Measurements from ENCODE around the gene YWHAQ. TPM values are rescaled to one million over a fixed set of nuclear protein-coding genes. Genes with fewer than 3 reads are reported as not detected.
A peak's percentile ranks its signal among the peaks of the same experiment; 100 is the strongest.

YWHAQ gene
- polyA plus RNA-seq, 1 of the 3 experiments (the other 2 are of a cell fraction) = 240 TPM

DNA sequence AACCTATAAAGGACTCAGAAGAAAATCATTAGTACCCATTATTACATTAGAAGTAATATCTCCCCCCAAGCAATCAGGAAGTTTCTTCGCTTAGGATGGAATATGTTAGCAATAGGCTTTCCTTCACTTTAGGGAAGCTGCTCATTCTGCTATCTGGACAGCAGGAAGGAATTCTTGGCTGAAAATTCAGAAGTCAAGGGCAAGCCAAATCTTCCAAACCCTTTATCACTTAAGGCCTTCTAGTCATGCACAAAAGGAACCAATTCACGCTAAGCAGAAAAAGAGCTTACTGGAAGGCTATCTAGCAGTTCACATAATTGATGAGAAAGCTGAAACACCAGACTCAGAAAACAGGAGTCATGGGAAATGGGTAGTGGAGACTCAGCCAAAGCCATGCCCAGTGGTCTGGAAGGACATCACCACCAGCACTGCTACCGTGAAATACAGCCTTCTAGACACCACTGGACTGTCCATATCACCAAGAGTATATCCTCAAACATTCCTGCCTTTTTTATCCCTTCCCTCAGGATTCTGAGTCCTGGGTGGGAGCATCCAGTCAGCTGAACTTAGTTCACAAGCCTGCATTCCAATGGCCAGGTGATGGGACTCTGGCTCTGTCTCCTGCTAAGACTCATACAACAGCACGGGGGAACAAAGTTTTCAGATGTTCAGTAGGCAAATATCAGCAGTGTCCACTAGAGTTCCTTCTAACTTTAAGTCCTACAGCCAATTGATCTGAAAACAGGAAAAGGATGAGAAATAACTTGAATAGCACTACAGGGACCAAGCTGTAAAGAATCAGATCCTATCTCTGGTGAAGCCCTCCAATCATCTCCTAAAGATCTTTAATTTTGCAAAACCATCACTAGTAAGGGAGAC is 60.4 kb downstream of the YWHAQ start:
- no peaks in the 10 kb centered on the region for H3K36me3 ChIP-seq (replicated peaks in 1 of 2; ENCODE audit: control insufficient read depth in 1 of 2, insufficient read depth in 2 of 2, low read length in 1 of 2)
- H3K9me3 ChIP-seq = no peaks in the 10 kb centered on the region
- H4K20me1 ChIP-seq (ENCODE audit: insufficient read depth) = no peaks in the 10 kb centered on the region
- no peak overlapping the region for H3K4me2 ChIP-seq
- ChIA-PET CTCF (interaction anchor here (1.1 to 1.3 kb wide), 4 partner anchors 10 to 231 kb away, joined by 3 read pairs; no protein-coding TSS in a partner anchor), POLR2A (interaction anchor here (1.6 kb wide), 1 partner anchor 15 kb away, joined by 4 read pairs; the partner anchor contains the start of gene ADAM17)
- peaks cover 38% of the 10 kb centered on the region for H3F3A ChIP-seq (replicated peaks; ENCODE audit: insufficient read depth)
- WGBS (ENCODE audit: low lambda C conversion rate) = 95% methylated on average over 4 of the region's 4 CpGs
- H3K27ac ChIP-seq (ENCODE audit: low read depth in 2 of 2, low read length in 1 of 2) = no peak overlapping the region
- H3K27me3 ChIP-seq (ENCODE audit: insufficient read depth) = no peaks in the 10 kb centered on the region
- H3K9ac ChIP-seq = no peak overlapping the region
- no peak overlapping the region for H2AFZ ChIP-seq (ENCODE audit: low read depth)
- H3K9me2 ChIP-seq = no peaks in the 10 kb centered on the region
- TF ChIP-seq RCOR1 (IDR thresholded peaks at IDR 0.05; ENCODE audit: low read length) (no peak), JUND (IDR thresholded peaks at IDR 0.05) (no peak), GATA2 (CRISPR knock-in tag; IDR thresholded peaks at IDR 0.05) (no peak)
- no peak for DNase-seq
- H3K79me2 ChIP-seq (ENCODE audit: insufficient read depth) = no peaks in the 10 kb centered on the region
- H3K4me1 ChIP-seq (ENCODE audit: control insufficient read depth in 1 of 2, insufficient read depth in 2 of 2, low read depth in 1 of 2, low read length in 1 of 2) = peaks cover 0 to 25% of the 10 kb centered on the region in 2 experiments; a peak in 2 of 4 replicates
- H3K4me3 ChIP-seq (ENCODE audit: low read depth in 2 of 2, low read length in 1 of 2) = no peak overlapping the region

DNA sequence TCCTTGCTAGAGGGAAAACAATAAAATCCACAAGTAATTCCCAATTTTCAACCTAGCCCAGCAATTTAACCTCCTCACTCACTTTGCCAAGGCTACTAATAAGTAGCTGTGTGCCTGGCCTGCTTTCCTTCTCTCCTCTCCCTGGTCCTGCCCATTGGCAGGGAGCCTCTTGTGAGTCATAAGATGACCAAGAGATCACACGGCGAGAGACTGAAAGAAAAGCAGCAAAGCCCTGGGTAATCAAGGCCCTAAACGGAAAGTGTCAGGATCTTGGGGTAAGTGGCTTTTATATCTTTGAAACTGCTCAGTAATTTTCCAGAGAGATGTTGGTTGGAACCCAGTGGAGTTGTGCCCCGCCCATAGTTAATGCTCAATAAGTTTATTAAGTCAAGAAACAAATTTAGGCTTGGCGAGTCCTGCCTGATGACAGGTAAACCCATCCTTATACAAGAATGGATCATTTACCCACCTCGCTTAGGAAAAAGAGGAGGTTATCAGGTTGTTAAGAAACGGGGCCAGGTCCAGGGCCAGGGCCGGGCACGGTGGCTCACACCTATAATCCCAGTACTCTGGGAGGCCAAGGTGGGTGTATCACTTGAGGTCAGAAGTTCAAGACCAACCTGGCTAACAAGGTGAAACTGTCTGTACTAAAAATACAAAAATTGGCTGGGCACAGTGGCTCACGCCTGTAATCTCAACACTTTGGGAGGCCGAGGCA is 65.2 kb downstream of the YWHAQ start:
- no peaks in the 10 kb centered on the region for H3K9me2 ChIP-seq
- no peaks in the 10 kb centered on the region for H3K27me3 ChIP-seq (ENCODE audit: insufficient read depth)
- no peaks in the 10 kb centered on the region for H3K79me2 ChIP-seq (ENCODE audit: insufficient read depth)
- DNase-seq = no peak
- no peaks in the 10 kb centered on the region for H3K9me3 ChIP-seq
- POLR2A ChIA-PET = interaction anchor here (0.6 kb wide), 1 partner anchor 20 kb away, joined by 3 read pairs; no protein-coding TSS in a partner anchor
- H3K4me3 ChIP-seq (ENCODE audit: low read depth in 2 of 2, low read length in 1 of 2) = no peak overlapping the region
- CTCF ChIA-PET = interaction anchor here (1.1 to 1.4 kb wide), 2 partner anchors 11 to 36 kb away, joined by 3 read pairs; no protein-coding TSS in a partner anchor
- TF ChIP-seq TCF12 (IDR thresholded peaks at IDR 0.05) = peak; percentile 70; the same call in 1 of the 2 replicates
- no peak for TF ChIP-seq RCOR1 (IDR thresholded peaks at IDR 0.05; ENCODE audit: low read length)
- TF ChIP-seq YY1 (IDR thresholded peaks at IDR 0.05; ENCODE audit: low read depth) = no peak
- no peak for TF ChIP-seq FOXJ3 (CRISPR knock-in tag; IDR thresholded peaks at IDR 0.05)
- TF ChIP-seq MEF2A (IDR thresholded peaks at IDR 0.05; ENCODE audit: borderline replicate concordance, low read depth) = no peak
- peak; percentile 90 for TF ChIP-seq NFIC (IDR thresholded peaks at IDR 0.05; ENCODE audit: borderline replicate concordance)
- no peak for TF ChIP-seq RAD21 (IDR thresholded peaks at IDR 0.05; ENCODE audit: low read length)
- TF ChIP-seq, protein P1, sequence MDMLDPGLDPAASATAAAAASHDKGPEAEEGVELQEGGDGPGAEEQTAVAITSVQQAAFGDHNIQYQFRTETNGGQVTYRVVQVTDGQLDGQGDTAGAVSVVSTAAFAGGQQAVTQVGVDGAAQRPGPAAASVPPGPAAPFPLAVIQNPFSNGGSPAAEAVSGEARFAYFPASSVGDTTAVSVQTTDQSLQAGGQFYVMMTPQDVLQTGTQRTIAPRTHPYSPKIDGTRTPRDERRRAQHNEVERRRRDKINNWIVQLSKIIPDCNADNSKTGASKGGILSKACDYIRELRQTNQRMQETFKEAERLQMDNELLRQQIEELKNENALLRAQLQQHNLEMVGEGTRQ (IDR thresholded peaks at IDR 0.05; ENCODE audit: borderline replicate concordance, low read depth, low read length) = no peak
- TF ChIP-seq, protein P2, sequence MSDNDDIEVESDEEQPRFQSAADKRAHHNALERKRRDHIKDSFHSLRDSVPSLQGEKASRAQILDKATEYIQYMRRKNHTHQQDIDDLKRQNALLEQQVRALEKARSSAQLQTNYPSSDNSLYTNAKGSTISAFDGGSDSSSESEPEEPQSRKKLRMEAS (IDR thresholded peaks at IDR 0.05; ENCODE audit: low read depth) = peak; percentile 48; the same call in 1 of the 2 replicates
- TF ChIP-seq JUND (IDR thresholded peaks at IDR 0.05) = peak; percentile 81
- no peak for TF ChIP-seq ELF1 (IDR thresholded peaks at IDR 0.05)
- peak; percentile 94 for TF ChIP-seq FOSL2 (IDR thresholded peaks at IDR 0.05; ENCODE audit: borderline replicate concordance, low read depth)
- TF ChIP-seq POLR2AphosphoS5 (IDR thresholded peaks at IDR 0.05; ENCODE audit: low read depth, low read length) = peak; percentile 77; the same call in 1 of the 2 replicates
- peak overlapping the region; percentile 72 for H3K4me2 ChIP-seq
- H4K20me1 ChIP-seq (ENCODE audit: insufficient read depth) = no peaks in the 10 kb centered on the region
- peaks cover 0 to 7% of the 10 kb centered on the region in 2 experiments for H3K36me3 ChIP-seq (replicated peaks in 1 of 2; ENCODE audit: control insufficient read depth in 1 of 2, insufficient read depth in 2 of 2, low read length in 1 of 2)
- H3K4me1 ChIP-seq (ENCODE audit: control insufficient read depth in 1 of 2, insufficient read depth in 2 of 2, low read depth in 1 of 2, low read length in 1 of 2) = peaks cover 0 to 13% of the 10 kb centered on the region in 2 experiments; a peak in 2 of 4 replicates
- peak overlapping the region; percentile 23 to 96; a peak in 3 of 4 replicates for H3K27ac ChIP-seq (ENCODE audit: low read depth in 2 of 2, low read length in 1 of 2)
- peak overlapping the region; percentile 78 for H2AFZ ChIP-seq (ENCODE audit: low read depth)
- H3K9ac ChIP-seq = peak overlapping the region; percentile 51; the same call in 1 of the 2 replicates
- peaks cover 17% of the 10 kb centered on the region for H3F3A ChIP-seq (replicated peaks; ENCODE audit: insufficient read depth)
- 50% methylated on average over 11 of the region's 11 CpGs for WGBS (ENCODE audit: low lambda C conversion rate)

Measured in SK-N-SH (cell line).